Thyroid gland (tissue), 4 donors: ENCODE results near the gene ST6GALNAC3. TPM values are rescaled to one million over a fixed set of nuclear protein-coding genes. Genes with fewer than 3 reads are reported as not detected.
"Not testable (repeated sequence)": the region's sequence is repeated elsewhere in the genome, so short reads cannot be mapped to it uniquely, and the experiment has no call there.

Experiments used
- DNase-seq, 2 donors: peaks; one replicate each; pipeline ENCODE4 v3.0.0-alpha.2; 2019
- H3K27ac ChIP-seq, 3 donors: fragments of 200-600 bp; sonication (generic); 1 replicate in 2 of 3; 2 replicates in 1 of 3; pipeline ENCODE4 v1.5.1; 2016 to 2019; ENCODE audit warnings: mild to moderate bottlenecking in 1 of 3, moderate library complexity in 1 of 3
- H3K27me3 ChIP-seq: fragments of 200-600 bp; sonication (generic); one replicate; pipeline ENCODE4 v1.5.1; 2019
- H3K36me3 ChIP-seq, 2 donors: fragments of 200-600 bp; sonication (generic); one replicate each; pipeline ENCODE4 v1.5.1; 2016 to 2019
- H3K4me1 ChIP-seq, 2 donors: fragments of 200-600 bp; sonication (generic); one replicate each; pipeline ENCODE4 v1.5.1; 2017 to 2019
- H3K4me3 ChIP-seq, 3 donors: fragments of 200-600 bp; sonication (generic); replicated peaks in 1 of 3; 1 replicate in 2 of 3; 2 replicates in 1 of 3; pipeline ENCODE4 v1.5.1; 2016; ENCODE audit warnings: mild to moderate bottlenecking in 1 of 3
- H3K9me3 ChIP-seq: fragments of 200-600 bp; sonication (generic); one replicate; pipeline ENCODE4 v1.5.1; 2017
- POLR2A ChIP-seq, 2 donors: fragments of 450-650 bp; IDR thresholded peaks; one replicate each; pipeline ENCODE4 v1.6.1; 2017; ENCODE audit warnings: antibody characterized with exemption in 2 of 2, mild to moderate bottlenecking in 2 of 2, moderate library complexity in 1 of 2
- whole genome bisulfite sequencing, 2 donors: methylation state at CpG; one replicate each; pipeline ENCODE4 v1.1.5; 2017; 5-methylcytosine and 5-hydroxymethylcytosine counted together
- intact Hi-C: fragments of 100-400 bp; cut with DNase I; formaldehyde crosslinking; loops from one replicate; pipeline ENCODE4 v1.15.1; 2023
- total RNA-seq, 4 donors: library from RNA; depleted of rRNA; stranded (reverse); fragments of >200 nt; gene quantifications; one replicate each; pipeline ENCODE4 v1.2.3, GENCODE V29; 2016
- TF ChIP-seq, protein P1 (sequence below), 6 experiments: fragments of 200-600 bp in 3 of 6; fragments of 450-650 bp in 3 of 6; sonication (generic) in 3 of 6; IDR thresholded peaks; one replicate each; pipeline ENCODE4 v1.5.1; 2016 to 2019; ENCODE audit warnings: antibody characterized with exemption in 6 of 6, mild to moderate bottlenecking in 2 of 6, inconsistent platforms in 1 of 6, moderate library complexity in 1 of 6

ST6GALNAC3 gene
- total RNA-seq, 4 donors from 2014 or later: 17.4 to 35.6 (median 31.6) TPM

DNA sequence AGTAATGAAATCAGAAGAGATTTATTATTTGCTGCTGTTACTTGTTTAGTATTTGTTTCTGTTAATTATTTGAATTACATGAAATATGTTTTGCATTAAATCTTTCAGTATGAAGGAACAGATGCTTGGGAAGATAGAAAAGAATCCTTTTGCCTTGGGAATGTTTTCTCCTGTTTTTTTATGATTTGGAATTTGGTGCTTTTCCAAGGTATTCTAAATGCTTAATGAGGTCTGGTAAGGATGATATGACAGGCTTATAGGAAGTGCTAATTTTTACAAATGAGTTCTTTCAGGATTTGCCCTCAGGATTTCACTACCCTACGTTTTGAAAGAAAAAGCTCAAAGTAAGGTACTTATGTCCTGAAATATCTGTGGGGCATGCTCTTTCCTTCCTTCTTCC lies 25.6 kb upstream of the ST6GALNAC3 start:
- WGBS, 2 donors: 67 to 76% methylated on average over 1 of the region's 1 CpG
- intact Hi-C loops: no loop called here

DNA sequence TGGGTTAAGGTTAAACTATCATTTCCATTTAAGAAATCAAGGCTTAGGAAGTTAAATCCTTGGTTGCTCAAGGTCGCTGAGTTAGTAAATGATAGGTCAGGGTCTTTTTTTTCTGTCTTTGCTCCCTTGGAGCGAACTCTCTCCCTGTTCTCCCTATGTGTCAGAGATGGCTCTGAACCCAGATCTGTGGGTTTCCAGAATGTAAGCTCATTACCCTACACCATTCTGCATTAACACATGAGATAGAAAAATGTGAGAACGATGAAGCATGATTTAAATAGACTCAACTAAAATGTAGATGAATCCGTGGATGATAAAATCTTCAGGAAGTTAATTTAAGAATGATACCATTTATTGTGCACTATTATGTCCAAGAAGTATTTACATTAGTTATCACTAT lies 25.0 kb upstream of the ST6GALNAC3 start:
- intact Hi-C loops: no loop called here
- H3K36me3 ChIP-seq: no peaks in the 10 kb centered on the region
- DNase-seq: no peak
- WGBS, 2 donors: 79 to 82% methylated on average over 4 of the region's 4 CpGs
- no peaks in the 10 kb centered on the region for H3K27me3 ChIP-seq
- peaks cover 0 to 6% of the 10 kb centered on the region in 2 donors for H3K4me1 ChIP-seq
- TF ChIP-seq, protein P1, sequence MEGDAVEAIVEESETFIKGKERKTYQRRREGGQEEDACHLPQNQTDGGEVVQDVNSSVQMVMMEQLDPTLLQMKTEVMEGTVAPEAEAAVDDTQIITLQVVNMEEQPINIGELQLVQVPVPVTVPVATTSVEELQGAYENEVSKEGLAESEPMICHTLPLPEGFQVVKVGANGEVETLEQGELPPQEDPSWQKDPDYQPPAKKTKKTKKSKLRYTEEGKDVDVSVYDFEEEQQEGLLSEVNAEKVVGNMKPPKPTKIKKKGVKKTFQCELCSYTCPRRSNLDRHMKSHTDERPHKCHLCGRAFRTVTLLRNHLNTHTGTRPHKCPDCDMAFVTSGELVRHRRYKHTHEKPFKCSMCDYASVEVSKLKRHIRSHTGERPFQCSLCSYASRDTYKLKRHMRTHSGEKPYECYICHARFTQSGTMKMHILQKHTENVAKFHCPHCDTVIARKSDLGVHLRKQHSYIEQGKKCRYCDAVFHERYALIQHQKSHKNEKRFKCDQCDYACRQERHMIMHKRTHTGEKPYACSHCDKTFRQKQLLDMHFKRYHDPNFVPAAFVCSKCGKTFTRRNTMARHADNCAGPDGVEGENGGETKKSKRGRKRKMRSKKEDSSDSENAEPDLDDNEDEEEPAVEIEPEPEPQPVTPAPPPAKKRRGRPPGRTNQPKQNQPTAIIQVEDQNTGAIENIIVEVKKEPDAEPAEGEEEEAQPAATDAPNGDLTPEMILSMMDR (IDR thresholded peaks at IDR 0.05): no peak
- no peak for TF ChIP-seq POLR2A (IDR thresholded peaks at IDR 0.05)
- H3K27ac ChIP-seq: no peak overlapping the region
- no peaks in the 10 kb centered on the region for H3K9me3 ChIP-seq
- H3K4me3 ChIP-seq: no peak overlapping the region

More for the DNA sequence above, 25.6 kb upstream of the ST6GALNAC3 start:
- no peak for DNase-seq
- no peak overlapping the region for H3K4me3 ChIP-seq
- TF ChIP-seq POLR2A (IDR thresholded peaks at IDR 0.05): no peak
- TF ChIP-seq, protein P1 (IDR thresholded peaks at IDR 0.05): no peak
- H3K9me3 ChIP-seq: no peaks in the 10 kb centered on the region
- no peak overlapping the region for H3K27ac ChIP-seq
- no peaks in the 10 kb centered on the region for H3K27me3 ChIP-seq
- no peaks in the 10 kb centered on the region for H3K36me3 ChIP-seq
- H3K4me1 ChIP-seq: peaks cover 0 to 6% of the 10 kb centered on the region in 2 donors

DNA sequence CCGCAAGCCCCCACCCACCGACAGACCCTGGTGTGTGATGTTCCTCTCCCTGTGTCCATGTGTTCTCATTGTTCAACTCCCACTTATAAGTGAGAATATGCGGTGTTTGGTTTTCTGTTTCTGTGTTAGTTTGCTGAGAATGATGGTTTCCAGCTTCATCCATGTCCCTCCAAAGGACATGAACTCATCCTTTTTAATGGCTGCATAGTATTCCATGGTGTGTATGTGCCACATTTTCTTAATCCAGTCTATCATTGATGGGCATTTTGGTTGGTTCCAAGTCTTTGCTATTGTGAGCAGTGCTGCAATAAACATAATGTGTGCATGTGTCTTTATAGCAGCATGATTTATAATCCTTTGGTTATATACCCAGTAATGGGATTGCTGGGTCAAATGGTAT lies 24.5 kb upstream of the ST6GALNAC3 start:
- DNase-seq, H3K9me3 ChIP-seq, H3K27ac ChIP-seq, H3K4me3 ChIP-seq, H3K4me1 ChIP-seq, H3K27me3 ChIP-seq, intact Hi-C loops, H3K36me3 ChIP-seq: not testable (repeated sequence)
- 94 to 97% methylated on average over 3 of the region's 3 CpGs for WGBS, 2 donors

DNA sequence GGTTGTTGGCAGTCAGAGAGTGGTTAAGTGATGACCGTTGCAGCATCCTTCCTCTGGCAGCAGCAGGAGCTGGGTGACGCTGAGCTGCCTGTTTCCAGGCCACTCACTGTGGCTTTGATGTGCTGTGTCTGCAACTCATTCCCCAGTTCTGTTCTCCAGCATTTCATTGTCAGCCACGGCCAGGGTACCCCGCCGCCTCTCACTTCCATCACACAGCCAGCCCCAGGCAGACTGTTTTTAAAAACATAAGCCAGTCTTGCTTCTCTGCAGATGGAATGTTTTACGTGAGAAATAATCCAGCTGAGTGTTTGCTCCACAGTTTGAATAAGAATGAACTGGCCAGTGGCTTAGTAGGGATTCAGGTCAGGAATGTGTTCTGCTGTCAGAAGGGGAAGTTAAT lies 21.5 kb upstream of the ST6GALNAC3 start:
- Histone ChIP-seq H3K27me3 (no peaks in the 10 kb centered on the region), H3K4me3 (no peak overlapping the region), H3K36me3 (no peaks in the 10 kb centered on the region), H3K9me3 (no peaks in the 10 kb centered on the region), H3K27ac (no peak overlapping the region), H3K4me1 (no peaks in the 10 kb centered on the region)
- WGBS, 2 donors: 53 to 57% methylated on average over 6 of the region's 6 CpGs
- TF ChIP-seq, protein P1 (IDR thresholded peaks at IDR 0.05): no peak
- TF ChIP-seq POLR2A (IDR thresholded peaks at IDR 0.05): no peak
- intact Hi-C loops: no loop called here
- DNase-seq: no peak

DNA sequence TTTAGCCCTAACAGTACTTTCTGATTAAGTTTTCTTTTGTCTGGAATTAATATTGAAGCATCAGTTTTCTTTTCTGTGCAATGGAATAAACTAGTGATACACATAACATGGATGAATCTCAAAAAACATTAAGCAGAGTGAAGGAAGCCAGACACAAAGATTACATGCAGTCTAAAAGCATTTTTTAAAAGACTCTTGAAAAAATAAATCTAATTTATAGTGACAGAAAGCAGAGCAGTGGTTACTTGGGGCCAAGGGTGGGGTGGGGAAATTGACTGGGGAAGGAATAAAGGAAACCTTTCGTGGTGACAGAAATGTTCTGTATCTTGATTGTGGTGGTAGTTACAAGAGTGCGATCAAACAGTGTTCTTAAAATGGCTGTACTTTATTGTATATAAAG lies 20.2 kb upstream of the ST6GALNAC3 start:
- no peak overlapping the region for H3K4me3 ChIP-seq
- H3K36me3 ChIP-seq: no peaks in the 10 kb centered on the region
- DNase-seq: no peak
- no peaks in the 10 kb centered on the region for H3K9me3 ChIP-seq
- WGBS, 2 donors: 76 to 78% methylated on average over 2 of the region's 2 CpGs
- no peak for TF ChIP-seq POLR2A (IDR thresholded peaks at IDR 0.05)
- TF ChIP-seq, protein P1 (IDR thresholded peaks at IDR 0.05): no peak
- H3K27me3 ChIP-seq: no peaks in the 10 kb centered on the region
- H3K27ac ChIP-seq: no peak overlapping the region
- H3K4me1 ChIP-seq: no peaks in the 10 kb centered on the region
- intact Hi-C loops: no loop called here

DNA sequence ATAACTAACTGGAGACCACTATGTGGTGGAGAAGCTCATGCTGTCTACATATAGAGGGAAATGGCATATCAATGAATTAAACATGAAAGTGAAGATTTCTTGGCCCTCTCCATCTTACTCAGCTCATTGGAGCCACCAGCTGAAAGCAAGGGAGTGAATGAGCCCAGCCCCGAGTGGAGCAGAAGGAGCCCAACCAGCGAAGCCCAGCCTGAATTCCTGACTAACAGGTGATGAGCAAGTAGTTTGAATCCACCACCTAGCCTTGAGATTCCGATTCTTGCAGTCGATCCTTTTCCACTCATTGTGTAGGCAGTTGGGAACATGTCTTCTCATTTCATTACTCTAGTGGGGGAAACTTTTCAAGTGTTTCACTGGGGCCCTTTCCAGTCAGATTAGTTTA lies 18.6 kb upstream of the ST6GALNAC3 start:
- no peak overlapping the region for H3K27ac ChIP-seq
- no peaks in the 10 kb centered on the region for H3K9me3 ChIP-seq
- H3K36me3 ChIP-seq: no peaks in the 10 kb centered on the region
- no peak for DNase-seq
- WGBS, 2 donors: 89 to 92% methylated on average over 4 of the region's 4 CpGs
- H3K4me3 ChIP-seq: no peak overlapping the region
- H3K4me1 ChIP-seq: no peaks in the 10 kb centered on the region
- intact Hi-C loops: no loop called here
- no peaks in the 10 kb centered on the region for H3K27me3 ChIP-seq
- TF ChIP-seq POLR2A (IDR thresholded peaks at IDR 0.05): no peak
- TF ChIP-seq, protein P1 (IDR thresholded peaks at IDR 0.05): no peak
